Activated B cell treated with CpG ODN at 0.5 μM for 24 hours (primary cell): ENCODE results near the gene PWP2. TPM values are rescaled to one million over a fixed set of nuclear protein-coding genes. Genes with fewer than 3 reads are reported as not detected.
A peak's percentile ranks its signal among the peaks of the same experiment; 100 is the strongest.

Experiments used
- ATAC-seq: fragments of 200-7000 bp; cut with Tn5 transposase; one replicate; pipeline ENCODE4 v1.10.0; 2021; ENCODE audit warnings: low read depth, mild to moderate bottlenecking, moderate library complexity
- CTCF ChIA-PET: fragments of 350-600 bp; sonication (Branson Sonifier 250); formaldehyde crosslinking; loops from one replicate; lab custom pipeline; 2021; ENCODE audit warnings: antibody characterized with exemption; lab: Charles Lee
- POLR2A ChIA-PET: fragments of 350-600 bp; sonication (Branson Sonifier 250); formaldehyde crosslinking; loops from one replicate; lab custom pipeline; 2021; ENCODE audit warnings: antibody characterized with exemption; lab: Charles Lee
- DNase-seq: peaks from one replicate; pipeline ENCODE4 v3.0.0; 2022
- H3K27ac Mint-ChIP-seq: one replicate; pipeline ENCODE4 v1.8.0; 2020; ENCODE audit warnings: mixed read lengths
- H3K27me3 Mint-ChIP-seq: one replicate; pipeline ENCODE4 v1.8.0; 2021; ENCODE audit warnings: mixed read lengths
- H3K36me3 Mint-ChIP-seq: one replicate; pipeline ENCODE4 v1.8.0; 2021; ENCODE audit warnings: low read depth, mixed read lengths
- H3K4me1 Mint-ChIP-seq: one replicate; pipeline ENCODE4 v1.8.0; 2021; ENCODE audit warnings: mixed read lengths
- H3K4me3 Mint-ChIP-seq: one replicate; pipeline ENCODE4 v1.8.0; 2020; ENCODE audit warnings: mild to moderate bottlenecking, mixed read lengths
- H3K9me3 Mint-ChIP-seq: one replicate; pipeline ENCODE4 v1.8.0; 2020; ENCODE audit warnings: mixed read lengths
- intact Hi-C: fragments of 100-400 bp; cut with micrococcal nuclease; formaldehyde crosslinking; loops from one replicate; pipeline ENCODE4 v1.15.1; 2024
- total RNA-seq: library from RNA; stranded (reverse); gene quantifications from 2 replicates; pipeline ENCODE4 v1.2.3, GENCODE V29; 2022
- TF ChIP-seq, protein P1 (sequence below): fragments of 200-600 bp; IDR thresholded peaks from one replicate; pipeline ENCODE4 v1.8.0; 2022; ENCODE audit warnings: antibody characterized with exemption, mild to moderate bottlenecking

The PWP2 gene
- total RNA-seq, 1 donor from 2014 or later = 11.8 TPM

DNA sequence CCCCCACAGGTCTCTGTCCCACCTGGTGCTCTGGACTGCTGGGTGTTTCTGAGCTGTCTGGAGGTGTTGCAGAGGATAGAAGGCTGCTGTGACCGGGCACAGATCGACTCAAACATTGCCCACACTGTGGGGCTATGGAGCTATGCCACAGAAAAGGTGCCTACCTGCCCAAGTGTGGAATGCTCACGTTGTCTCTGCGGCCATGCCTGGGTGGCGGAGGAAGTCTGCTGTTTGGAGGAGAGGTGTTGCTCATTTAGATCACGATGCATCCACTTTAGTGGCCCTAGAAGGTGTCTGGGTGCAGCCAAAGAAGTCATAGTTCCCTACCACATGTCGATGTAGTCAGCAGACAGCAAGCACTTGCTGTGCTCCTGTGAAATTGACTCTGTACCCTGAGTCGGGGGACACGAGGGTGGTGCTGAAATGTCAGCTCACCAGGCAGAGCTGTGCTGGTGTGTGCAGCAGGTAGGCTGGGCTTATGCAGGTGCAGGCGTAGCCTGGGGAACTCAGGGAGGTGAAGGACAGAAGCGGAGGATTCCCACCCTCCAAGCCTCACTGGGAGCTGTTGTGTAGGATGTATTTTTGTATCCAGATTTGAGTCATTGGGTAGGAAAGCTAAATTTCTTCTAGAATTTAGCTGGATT lies 32.8 kb upstream of the PWP2 start:
- Mint-ChIP-seq H3K27ac (no peak overlapping the region), H3K27me3 (no peaks in the 10 kb centered on the region), H3K4me1 (peaks cover 5% of the 10 kb centered on the region), H3K36me3 (peaks cover 88% of the 10 kb centered on the region), H3K9me3 (no peaks in the 10 kb centered on the region), H3K4me3 (no peak overlapping the region)
- intact Hi-C loops = no loop called here
- TF ChIP-seq, protein P1, sequence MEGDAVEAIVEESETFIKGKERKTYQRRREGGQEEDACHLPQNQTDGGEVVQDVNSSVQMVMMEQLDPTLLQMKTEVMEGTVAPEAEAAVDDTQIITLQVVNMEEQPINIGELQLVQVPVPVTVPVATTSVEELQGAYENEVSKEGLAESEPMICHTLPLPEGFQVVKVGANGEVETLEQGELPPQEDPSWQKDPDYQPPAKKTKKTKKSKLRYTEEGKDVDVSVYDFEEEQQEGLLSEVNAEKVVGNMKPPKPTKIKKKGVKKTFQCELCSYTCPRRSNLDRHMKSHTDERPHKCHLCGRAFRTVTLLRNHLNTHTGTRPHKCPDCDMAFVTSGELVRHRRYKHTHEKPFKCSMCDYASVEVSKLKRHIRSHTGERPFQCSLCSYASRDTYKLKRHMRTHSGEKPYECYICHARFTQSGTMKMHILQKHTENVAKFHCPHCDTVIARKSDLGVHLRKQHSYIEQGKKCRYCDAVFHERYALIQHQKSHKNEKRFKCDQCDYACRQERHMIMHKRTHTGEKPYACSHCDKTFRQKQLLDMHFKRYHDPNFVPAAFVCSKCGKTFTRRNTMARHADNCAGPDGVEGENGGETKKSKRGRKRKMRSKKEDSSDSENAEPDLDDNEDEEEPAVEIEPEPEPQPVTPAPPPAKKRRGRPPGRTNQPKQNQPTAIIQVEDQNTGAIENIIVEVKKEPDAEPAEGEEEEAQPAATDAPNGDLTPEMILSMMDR = no peak
- ChIA-PET POLR2A (interaction anchor here (1.3 kb wide), 1 partner anchor 15 kb away, joined by 4 read pairs; no protein-coding TSS in a partner anchor), CTCF (no interaction called here)
- ATAC-seq (no peak), DNase-seq (no peak)

GRCh38 chr21:44076316-44076715 lies 30.9 kb upstream of the PWP2 start:
- POLR2A ChIA-PET = no interaction called here
- Mint-ChIP-seq H3K36me3 (peaks cover 87% of the 10 kb centered on the region), H3K9me3 (no peaks in the 10 kb centered on the region), H3K27ac (no peak overlapping the region), H3K27me3 (no peaks in the 10 kb centered on the region), H3K4me1 (peaks cover 12% of the 10 kb centered on the region), H3K4me3 (no peak overlapping the region)
- intact Hi-C loops = loop anchor here (2.0 kb wide), 1 partner anchor 16 kb away; no protein-coding TSS in a partner anchor
- no peak for ATAC-seq
- DNase-seq = no peak
- CTCF ChIA-PET = no interaction called here
- TF ChIP-seq, protein P1 = no peak

DNA sequence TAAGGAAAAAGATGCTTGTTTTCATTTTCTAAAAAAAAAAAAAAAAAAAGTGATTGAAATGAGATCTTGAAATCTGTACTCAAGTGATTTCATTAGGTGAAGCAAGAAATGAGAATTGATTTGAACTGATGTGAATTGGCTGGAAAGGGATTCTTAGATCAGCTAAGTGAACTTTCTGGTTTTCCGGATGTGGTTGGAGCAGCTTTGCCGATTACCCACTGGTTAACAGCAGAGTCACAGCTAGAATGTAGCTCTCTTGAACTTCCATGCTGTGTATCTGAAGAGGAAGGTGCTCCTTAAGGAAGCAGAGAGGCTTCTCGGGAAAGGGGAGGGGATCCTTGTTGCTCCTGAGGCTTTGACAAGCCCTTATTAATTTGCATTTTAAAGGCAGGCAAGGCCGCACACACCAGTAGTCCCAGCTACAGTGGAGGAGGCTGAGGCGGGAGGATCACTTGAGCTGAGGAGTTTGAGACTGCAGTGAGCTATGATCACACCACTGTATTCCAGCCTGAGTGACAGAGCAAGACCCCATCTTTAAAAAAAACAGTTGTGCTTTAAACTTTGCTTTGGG lies 28.7 kb upstream of the PWP2 start:
- Mint-ChIP-seq H3K27me3 (no peaks in the 10 kb centered on the region), H3K9me3 (no peaks in the 10 kb centered on the region), H3K4me1 (peaks cover 15% of the 10 kb centered on the region), H3K4me3 (no peak overlapping the region), H3K27ac (peak overlapping the region; percentile 41), H3K36me3 (peaks cover 87% of the 10 kb centered on the region)
- ATAC-seq = no peak
- POLR2A ChIA-PET = no interaction called here
- TF ChIP-seq, protein P1 = no peak
- intact Hi-C loops = no loop called here
- DNase-seq = no peak
- CTCF ChIA-PET = no interaction called here

DNA sequence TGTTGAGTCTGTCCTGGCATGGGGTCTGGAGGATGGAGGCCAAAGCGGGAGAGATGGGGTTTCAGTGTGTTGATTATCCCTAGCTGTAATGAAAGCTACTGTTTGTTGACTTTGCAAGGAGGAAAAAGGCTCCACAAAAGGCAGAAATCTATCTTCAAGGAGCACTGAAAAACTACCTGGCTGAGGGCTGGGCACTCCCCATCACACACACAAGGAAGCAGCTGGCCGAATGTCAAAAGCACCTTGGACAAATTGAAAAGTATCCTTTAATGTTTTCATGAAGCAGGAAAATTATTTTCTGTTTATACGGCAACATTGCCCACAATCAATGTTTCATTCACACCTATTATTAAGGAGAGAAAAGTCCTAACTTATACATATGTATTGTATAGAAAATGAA lies 27.8 kb upstream of the PWP2 start:
- no peak overlapping the region for H3K4me3 Mint-ChIP-seq
- POLR2A ChIA-PET = interaction anchor here (1.0 kb wide), 1 partner anchor 11 kb away, joined by 3 read pairs; no protein-coding TSS in a partner anchor
- H3K9me3 Mint-ChIP-seq = no peaks in the 10 kb centered on the region
- TF ChIP-seq, protein P1 = no peak
- peaks cover 15% of the 10 kb centered on the region for H3K4me1 Mint-ChIP-seq
- intact Hi-C loops = no loop called here
- H3K36me3 Mint-ChIP-seq = peaks cover 88% of the 10 kb centered on the region
- no peaks in the 10 kb centered on the region for H3K27me3 Mint-ChIP-seq
- H3K27ac Mint-ChIP-seq = no peak overlapping the region
- CTCF ChIA-PET = interaction anchor here (0.7 kb wide), 1 partner anchor 45 kb away, joined by 3 read pairs; no protein-coding TSS in a partner anchor
- ATAC-seq (no peak), DNase-seq (no peak)

DNA sequence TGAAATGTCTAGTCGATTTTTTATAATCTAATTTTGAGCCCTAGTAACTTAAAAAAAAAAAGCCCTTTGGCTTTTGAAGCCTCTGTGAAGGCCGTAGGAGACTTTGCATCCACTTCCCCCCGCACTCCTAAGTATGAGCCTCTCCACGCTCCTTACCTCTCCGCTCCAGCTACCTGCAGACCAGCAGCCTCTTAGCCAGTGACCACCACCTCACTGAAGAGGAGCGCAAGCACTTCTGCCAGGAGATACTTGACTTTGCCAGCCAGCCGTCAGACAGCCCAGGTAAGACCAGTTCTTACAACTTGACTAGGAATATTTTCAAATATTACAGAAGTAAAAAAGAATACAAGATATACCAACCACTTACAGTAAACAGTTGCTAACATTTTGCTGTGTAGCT lies 27.4 kb upstream of the PWP2 start:
- DNase-seq (no peak), ATAC-seq (no peak)
- no peaks in the 10 kb centered on the region for H3K27me3 Mint-ChIP-seq
- TF ChIP-seq, protein P1 = no peak
- H3K9me3 Mint-ChIP-seq = no peaks in the 10 kb centered on the region
- H3K36me3 Mint-ChIP-seq = peaks cover 88% of the 10 kb centered on the region
- POLR2A ChIA-PET = interaction anchor here (1.0 kb wide), 1 partner anchor 10 kb away, joined by 3 read pairs; no protein-coding TSS in a partner anchor
- no peak overlapping the region for H3K27ac Mint-ChIP-seq
- intact Hi-C loops = no loop called here
- H3K4me1 Mint-ChIP-seq = peaks cover 15% of the 10 kb centered on the region
- CTCF ChIA-PET = interaction anchor here (0.7 kb wide), 1 partner anchor 45 kb away, joined by 3 read pairs; no protein-coding TSS in a partner anchor
- no peak overlapping the region for H3K4me3 Mint-ChIP-seq
